Hepatocyte (in vitro differentiated cells): ENCODE measurements around the gene CEP250. TPM values are rescaled to one million over a fixed set of nuclear protein-coding genes. Genes with fewer than 3 reads are reported as not detected.

ENCODE experiments used
- DNase-seq: peaks from one replicate; pipeline ENCODE4 v3.0.0-alpha.2; 2016; ENCODE audit warnings: low spot score
- H2AFZ ChIP-seq: fragments of 200-600 bp; sonication (generic); 2 replicates; pipeline ENCODE4 v1.6.0; 2016; ENCODE audit warnings: antibody characterized with exemption, mild to moderate bottlenecking
- H3K27ac ChIP-seq: fragments of 200-600 bp; sonication (generic); 2 replicates; pipeline ENCODE4 v1.5.1; 2016; ENCODE audit warnings: mild to moderate bottlenecking
- H3K27me3 ChIP-seq: fragments of 200-600 bp; sonication (generic); 2 replicates; pipeline ENCODE4 v1.6.1; 2016
- H3K36me3 ChIP-seq: fragments of 200-600 bp; sonication (generic); replicated peaks from 2 replicates; pipeline ENCODE4 v1.5.1; 2016; ENCODE audit warnings: low read depth; ENCODE audit not compliant: insufficient read depth
- H3K4me1 ChIP-seq: fragments of 200-600 bp; sonication (generic); 2 replicates; pipeline ENCODE4 v1.5.1; 2016; ENCODE audit warnings: mild to moderate bottlenecking, moderate library complexity; ENCODE audit not compliant: insufficient read depth
- H3K4me2 ChIP-seq: fragments of 200-600 bp; sonication (generic); 2 replicates; pipeline ENCODE4 v1.6.0; 2016
- H3K4me3 ChIP-seq: fragments of 200-600 bp; sonication (generic); 2 replicates; pipeline ENCODE4 v1.5.1; 2016; ENCODE audit warnings: mild to moderate bottlenecking
- H3K79me2 ChIP-seq: fragments of 200-600 bp; sonication (generic); 2 replicates; pipeline ENCODE4 v1.6.0; 2017; ENCODE audit warnings: mild to moderate bottlenecking
- H3K9me2 ChIP-seq: fragments of 200-600 bp; sonication (generic); replicated peaks from 2 replicates; pipeline ENCODE4 v1.6.0; 2017; ENCODE audit warnings: mild to moderate bottlenecking; ENCODE audit not compliant: insufficient read depth
- H3K9me3 ChIP-seq: fragments of 200-600 bp; sonication (generic); 2 replicates; pipeline ENCODE4 v1.5.1; 2016; ENCODE audit warnings: low read depth, mild to moderate bottlenecking
- H4K20me1 ChIP-seq: fragments of 200-600 bp; sonication (generic); 2 replicates; pipeline ENCODE4 v1.6.0; 2016; ENCODE audit warnings: mild to moderate bottlenecking; ENCODE audit not compliant: insufficient read depth, poor library complexity, severe bottlenecking
- EZH2 ChIP-seq: fragments of 200-600 bp; sonication (generic); IDR thresholded peaks from 2 replicates; pipeline ENCODE4 v1.6.1; 2016; ENCODE audit warnings: antibody characterized with exemption, mild to moderate bottlenecking, borderline replicate concordance
- EZH2phosphoT487 ChIP-seq: fragments of 200-600 bp; sonication (generic); IDR thresholded peaks from one replicate; pipeline ENCODE4 v1.6.1; 2018; ENCODE audit warnings: antibody characterized with exemption, mild to moderate bottlenecking, low read depth, moderate library complexity; ENCODE audit not compliant: unreplicated experiment, severe bottlenecking
- WGBS: methylation state at CpG from one replicate; pipeline ENCODE4 v1.1.6; 2016; ENCODE audit warnings: low lambda C conversion rate; ENCODE audit errors: missing lambda C conversion rate; 5-methylcytosine and 5-hydroxymethylcytosine counted together
- polyA plus RNA-seq: library from polyadenylated mRNA; unstranded; fragments of >200 nt; fragmentation: Nextera tagmentation; extraction: Ambion mirVana; gene quantifications from 2 replicates; pipeline ENCODE4 v1.2.1, GENCODE V29; 2016
- total RNA-seq: library from RNA; depleted of rRNA; stranded (reverse); fragments of >200 nt; gene quantifications from 2 replicates; pipeline ENCODE4 v1.2.3, GENCODE V29; 2014
- TF ChIP-seq, protein P1 (sequence below): fragments of 200-600 bp; sonication (generic); IDR thresholded peaks from 2 replicates; pipeline ENCODE4 v1.5.1; 2016; ENCODE audit warnings: antibody characterized with exemption, mild to moderate bottlenecking; ENCODE audit not compliant: poor library complexity

Gene CEP250
- total and polyA plus RNA-seq, 2 experiments from 2014 or later, result 12.4 to 18.5 TPM

DNA sequence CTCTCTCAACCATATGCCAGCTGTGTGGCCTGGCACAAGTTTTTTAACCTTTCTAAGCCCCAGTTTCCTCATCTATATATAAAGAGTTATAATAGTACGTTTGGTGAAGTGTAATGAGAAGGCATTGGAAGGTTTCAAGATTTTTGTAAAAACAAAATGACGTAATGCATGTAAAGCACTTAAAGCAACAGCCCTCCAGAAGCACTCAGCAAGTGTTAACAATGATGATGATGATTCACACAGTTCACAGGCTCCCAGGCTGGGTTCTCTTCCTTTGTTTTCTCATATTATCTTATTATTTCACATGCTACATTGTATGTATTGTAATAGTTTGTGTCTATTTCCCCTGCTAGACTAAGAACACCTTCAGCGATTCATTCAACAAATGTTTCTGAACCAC, 6.2 kb downstream of the CEP250 start:
- no peaks in the 10 kb centered on the region for H3K9me3 ChIP-seq
- no peaks in the 10 kb centered on the region for H3K36me3 ChIP-seq
- H2AFZ ChIP-seq, result no peak overlapping the region
- no peaks in the 10 kb centered on the region for H3K9me2 ChIP-seq
- no peak for TF ChIP-seq EZH2
- no peak for TF ChIP-seq EZH2phosphoT487
- TF ChIP-seq, protein P1, sequence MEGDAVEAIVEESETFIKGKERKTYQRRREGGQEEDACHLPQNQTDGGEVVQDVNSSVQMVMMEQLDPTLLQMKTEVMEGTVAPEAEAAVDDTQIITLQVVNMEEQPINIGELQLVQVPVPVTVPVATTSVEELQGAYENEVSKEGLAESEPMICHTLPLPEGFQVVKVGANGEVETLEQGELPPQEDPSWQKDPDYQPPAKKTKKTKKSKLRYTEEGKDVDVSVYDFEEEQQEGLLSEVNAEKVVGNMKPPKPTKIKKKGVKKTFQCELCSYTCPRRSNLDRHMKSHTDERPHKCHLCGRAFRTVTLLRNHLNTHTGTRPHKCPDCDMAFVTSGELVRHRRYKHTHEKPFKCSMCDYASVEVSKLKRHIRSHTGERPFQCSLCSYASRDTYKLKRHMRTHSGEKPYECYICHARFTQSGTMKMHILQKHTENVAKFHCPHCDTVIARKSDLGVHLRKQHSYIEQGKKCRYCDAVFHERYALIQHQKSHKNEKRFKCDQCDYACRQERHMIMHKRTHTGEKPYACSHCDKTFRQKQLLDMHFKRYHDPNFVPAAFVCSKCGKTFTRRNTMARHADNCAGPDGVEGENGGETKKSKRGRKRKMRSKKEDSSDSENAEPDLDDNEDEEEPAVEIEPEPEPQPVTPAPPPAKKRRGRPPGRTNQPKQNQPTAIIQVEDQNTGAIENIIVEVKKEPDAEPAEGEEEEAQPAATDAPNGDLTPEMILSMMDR, result no peak
- DNase-seq, result no peak
- no peak overlapping the region for H3K4me2 ChIP-seq
- 94% methylated on average over 3 of the region's 3 CpGs for WGBS
- no peaks in the 10 kb centered on the region for H3K27me3 ChIP-seq
- H3K4me3 ChIP-seq, result no peak overlapping the region
- H3K79me2 ChIP-seq, result peaks cover 25% of the 10 kb centered on the region
- no peaks in the 10 kb centered on the region for H4K20me1 ChIP-seq
- H3K4me1 ChIP-seq, result no peaks in the 10 kb centered on the region
- no peak overlapping the region for H3K27ac ChIP-seq

DNA sequence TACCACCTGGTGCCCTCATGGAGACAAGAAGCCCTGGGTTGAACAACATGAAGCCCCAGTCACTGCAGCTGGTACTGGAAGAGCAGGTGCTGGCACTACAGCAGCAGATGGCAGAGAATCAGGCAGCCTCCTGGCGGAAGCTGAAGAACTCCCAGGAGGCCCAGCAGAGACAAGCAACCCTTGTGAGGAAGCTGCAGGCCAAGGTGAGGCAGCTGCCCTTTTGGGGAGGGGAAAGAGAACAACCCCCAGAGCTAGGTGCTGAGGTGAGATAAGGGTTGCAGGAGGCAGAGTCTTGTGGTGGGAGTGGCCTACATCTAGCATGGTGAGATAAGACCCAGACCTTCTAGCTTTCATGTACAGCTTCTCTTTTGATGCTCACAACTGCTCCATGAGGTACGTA, 7.0 kb downstream of the CEP250 start:
- Histone ChIP-seq H3K27me3 (no peaks in the 10 kb centered on the region), H3K4me3 (no peak overlapping the region), H3K9me3 (no peaks in the 10 kb centered on the region), H3K4me1 (peaks cover 2% of the 10 kb centered on the region), H3K79me2 (peaks cover 18% of the 10 kb centered on the region), H3K36me3 (no peaks in the 10 kb centered on the region), H3K9me2 (no peaks in the 10 kb centered on the region), H4K20me1 (no peaks in the 10 kb centered on the region), H3K4me2 (no peak overlapping the region), H3K27ac (no peak overlapping the region), H2AFZ (no peak overlapping the region)
- DNase-seq, result no peak
- 95% methylated on average over 2 of the region's 2 CpGs for WGBS
- TF ChIP-seq, protein P1, result no peak
- TF ChIP-seq EZH2phosphoT487 (no peak), EZH2 (no peak)

DNA sequence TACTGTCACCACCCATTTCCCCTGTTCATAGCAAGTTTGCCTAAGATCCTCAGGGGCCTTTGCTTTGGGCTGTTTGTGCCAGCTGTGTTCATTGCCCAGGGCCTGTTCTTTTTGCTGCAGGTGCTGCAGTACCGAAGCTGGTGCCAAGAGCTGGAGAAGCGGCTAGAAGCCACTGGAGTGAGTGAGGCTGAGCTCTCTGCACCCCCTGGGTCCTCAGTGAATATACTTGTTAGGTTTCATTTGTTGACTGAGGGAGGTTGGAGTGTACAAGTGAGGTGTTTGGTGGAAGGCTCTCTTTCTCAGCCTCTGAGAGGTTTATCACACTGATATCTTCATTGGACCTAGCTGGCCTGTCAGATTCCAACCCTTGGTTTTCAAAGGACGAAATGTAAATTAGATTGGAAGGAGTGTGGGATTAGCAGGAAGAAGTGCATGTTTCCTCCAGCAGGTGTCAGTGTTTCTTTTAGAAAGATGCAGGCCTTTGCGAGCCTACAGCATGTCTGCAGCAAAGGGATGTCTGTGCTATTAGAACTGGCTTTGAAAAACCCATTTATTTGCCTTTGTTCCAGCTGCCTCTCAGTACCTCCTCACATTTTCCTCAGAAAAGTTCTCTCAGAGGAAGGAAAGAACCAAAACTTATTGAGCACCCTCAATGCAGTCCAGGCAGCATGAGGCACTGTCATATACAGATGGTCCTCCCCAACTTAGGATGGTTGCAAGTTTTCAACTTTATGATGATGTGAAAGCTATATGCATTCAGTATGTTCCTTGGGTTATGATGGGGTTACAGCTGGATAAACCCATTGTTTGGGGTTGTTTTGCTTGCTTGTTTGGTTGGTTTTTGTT, 8.3 kb downstream of the CEP250 start:
- no peak for TF ChIP-seq EZH2phosphoT487
- TF ChIP-seq EZH2, result no peak
- TF ChIP-seq, protein P1, result peak; percentile 84
- Histone ChIP-seq H3K27me3 (no peaks in the 10 kb centered on the region), H3K36me3 (no peaks in the 10 kb centered on the region), H4K20me1 (no peaks in the 10 kb centered on the region), H2AFZ (no peak overlapping the region), H3K27ac (no peak overlapping the region), H3K4me3 (no peak overlapping the region), H3K4me2 (no peak overlapping the region), H3K4me1 (peaks cover 4% of the 10 kb centered on the region), H3K9me3 (no peaks in the 10 kb centered on the region), H3K79me2 (peaks cover 6% of the 10 kb centered on the region), H3K9me2 (no peaks in the 10 kb centered on the region)
- 54% methylated on average over 4 of the region's 4 CpGs for WGBS
- peak; percentile 84 for DNase-seq
